Coronary artery (tissue), 2 donors: ENCODE results near the gene EIF4EBP2.

Source experiments
- DNase-seq: peaks from one replicate; pipeline ENCODE4 v3.0.0-alpha.2; 2017; ENCODE audit warnings: low spot score
- H3K27ac ChIP-seq, 2 donors: fragments of 200-600 bp; sonication (generic); one replicate each; pipeline ENCODE4 v1.5.1; 2016 to 2019
- H3K4me3 ChIP-seq: fragments of 200-600 bp; sonication (generic); 2 replicates; pipeline ENCODE4 v1.5.1; 2016; ENCODE audit warnings: mild to moderate bottlenecking, moderate library complexity
- TF ChIP-seq, protein P1 (sequence below): fragments of 200-600 bp; sonication (generic); IDR thresholded peaks from one replicate; pipeline ENCODE4 v1.5.1; 2019; ENCODE audit warnings: antibody characterized with exemption

EIF4EBP2 gene

DNA sequence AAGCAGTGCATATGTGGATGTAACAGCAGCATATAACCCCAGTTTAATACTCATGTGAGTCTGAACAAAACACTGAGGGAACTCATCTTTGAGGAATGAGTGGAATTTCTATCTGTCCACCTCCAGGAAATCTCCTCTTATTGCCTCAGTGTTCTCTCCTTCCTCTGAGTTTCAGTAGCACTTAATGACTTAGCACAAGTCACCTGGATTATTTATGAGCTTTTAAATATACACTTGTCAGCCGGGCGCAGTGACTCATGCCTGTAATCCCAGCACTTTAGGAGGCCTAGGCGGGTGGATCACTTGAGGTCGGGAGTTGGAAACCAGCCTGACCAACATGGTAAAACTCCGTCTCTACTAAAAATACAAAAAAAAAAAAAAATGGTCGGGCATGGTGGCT is 25.8 kb upstream of the EIF4EBP2 start:
- no peak overlapping the region for H3K27ac ChIP-seq
- no peak for DNase-seq
- no peak overlapping the region for H3K4me3 ChIP-seq
- TF ChIP-seq, protein P1, sequence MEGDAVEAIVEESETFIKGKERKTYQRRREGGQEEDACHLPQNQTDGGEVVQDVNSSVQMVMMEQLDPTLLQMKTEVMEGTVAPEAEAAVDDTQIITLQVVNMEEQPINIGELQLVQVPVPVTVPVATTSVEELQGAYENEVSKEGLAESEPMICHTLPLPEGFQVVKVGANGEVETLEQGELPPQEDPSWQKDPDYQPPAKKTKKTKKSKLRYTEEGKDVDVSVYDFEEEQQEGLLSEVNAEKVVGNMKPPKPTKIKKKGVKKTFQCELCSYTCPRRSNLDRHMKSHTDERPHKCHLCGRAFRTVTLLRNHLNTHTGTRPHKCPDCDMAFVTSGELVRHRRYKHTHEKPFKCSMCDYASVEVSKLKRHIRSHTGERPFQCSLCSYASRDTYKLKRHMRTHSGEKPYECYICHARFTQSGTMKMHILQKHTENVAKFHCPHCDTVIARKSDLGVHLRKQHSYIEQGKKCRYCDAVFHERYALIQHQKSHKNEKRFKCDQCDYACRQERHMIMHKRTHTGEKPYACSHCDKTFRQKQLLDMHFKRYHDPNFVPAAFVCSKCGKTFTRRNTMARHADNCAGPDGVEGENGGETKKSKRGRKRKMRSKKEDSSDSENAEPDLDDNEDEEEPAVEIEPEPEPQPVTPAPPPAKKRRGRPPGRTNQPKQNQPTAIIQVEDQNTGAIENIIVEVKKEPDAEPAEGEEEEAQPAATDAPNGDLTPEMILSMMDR, result no peak

DNA sequence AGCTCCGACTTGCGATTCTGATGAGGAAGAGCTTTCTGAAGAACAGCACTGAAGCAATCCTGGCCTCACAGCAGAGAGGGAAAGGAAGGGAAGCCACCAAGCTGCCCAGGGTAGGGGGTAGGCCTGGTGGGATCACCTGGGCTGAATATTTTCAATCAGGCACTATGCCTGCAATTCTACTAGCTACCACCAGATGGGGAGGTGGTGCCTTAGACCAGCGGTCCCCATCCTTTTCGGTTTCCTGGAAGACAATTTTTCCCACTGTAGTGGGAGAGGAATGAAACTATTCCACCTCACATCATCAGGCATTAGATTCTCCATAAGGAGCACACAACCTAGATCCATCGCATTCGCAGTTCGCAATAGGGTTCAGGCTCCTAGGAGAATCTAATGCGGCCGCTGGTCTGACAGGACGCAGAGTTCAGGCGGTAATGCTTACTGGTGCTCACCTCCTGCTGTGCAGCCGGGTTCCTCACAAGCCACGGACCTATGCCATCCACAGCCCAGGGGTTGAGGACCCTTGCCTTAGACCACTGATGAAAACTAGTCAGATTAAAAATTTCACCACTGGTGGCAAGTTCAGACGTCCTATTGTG is 24.3 kb upstream of the EIF4EBP2 start:
- H3K4me3 ChIP-seq, result no peak overlapping the region
- TF ChIP-seq, protein P1, result no peak
- no peak for DNase-seq
- H3K27ac ChIP-seq, result no peak overlapping the region

- H3K27ac ChIP-seq, result no peak overlapping the region
- no peak overlapping the region for H3K4me3 ChIP-seq
These were observed 23.4 kb upstream of the EIF4EBP2 start for GRCh38 chr10:70380350-70381135.

GRCh38 chr10:70381471-70382421 is 22.2 kb upstream of the EIF4EBP2 start:
- DNase-seq, result no peak
- TF ChIP-seq, protein P1, result no peak
- Histone ChIP-seq H3K4me3 (peak overlapping the region; percentile 89), H3K27ac (peak overlapping the region; percentile 71 to 82)

More at GRCh38 chr10:70380350-70381135, 23.4 kb upstream of the EIF4EBP2 start:
- no peak for DNase-seq
- TF ChIP-seq, protein P1, result no peak

GRCh38 chr10:70391654-70392053 is 12.3 kb upstream of the EIF4EBP2 start:
- TF ChIP-seq, protein P1, result no peak
- Histone ChIP-seq H3K4me3 (no peak overlapping the region), H3K27ac (no peak overlapping the region)
- no peak for DNase-seq

- Histone ChIP-seq H3K27ac (no peak overlapping the region), H3K4me3 (no peak overlapping the region)
- TF ChIP-seq, protein P1, result no peak
- DNase-seq, result no peak
These were observed 7.8 kb upstream of the EIF4EBP2 start for GRCh38 chr10:70396140-70396539.
